Natural killer cell (primary cell): ENCODE results near the gene MUSK. TPM values are rescaled to one million over a fixed set of nuclear protein-coding genes. Genes with fewer than 3 reads are reported as not detected.
A peak's percentile ranks its signal among the peaks of the same experiment; 100 is the strongest.

ENCODE experiments used
- ATAC-seq, 3 donors: fragments of 150-1000 bp in 2 of 3; fragments of 200-7000 bp in 1 of 3; cut with Tn5 transposase; 1 replicate in 1 of 3; 2 replicates in 2 of 3; pipeline ENCODE4 v1.10.0; 2021; ENCODE audit warnings: mild to moderate bottlenecking in 2 of 3, moderate library complexity in 2 of 3
- DNase-seq, 2 donors: peaks; one replicate each; pipeline versions ENCODE4 v3.0.0 to v3.0.0-alpha.2; 2013 to 2021; ENCODE audit warnings: mixed read lengths in 1 of 2
- H3K27ac ChIP-seq: one replicate; pipeline ENCODE4 v1.5.1; 2013; ENCODE audit warnings: mild to moderate bottlenecking, low read length
- H3K27me3 ChIP-seq: one replicate; pipeline ENCODE4 v1.6.1; 2013; ENCODE audit warnings: low read length; ENCODE audit not compliant: control insufficient read depth, insufficient read depth
- H3K36me3 ChIP-seq: one replicate; pipeline ENCODE4 v1.6.1; 2013; ENCODE audit warnings: low read length; ENCODE audit not compliant: control insufficient read depth, insufficient read depth
- H3K4me1 ChIP-seq: one replicate; pipeline ENCODE4 v1.6.1; 2013; ENCODE audit warnings: low read length; ENCODE audit not compliant: control insufficient read depth, insufficient read depth
- H3K4me3 ChIP-seq: one replicate; pipeline ENCODE4 v1.5.1; 2013; ENCODE audit warnings: low read length
- H3K9me3 ChIP-seq: one replicate; pipeline ENCODE4 v1.6.1; 2013; ENCODE audit warnings: low read length; ENCODE audit not compliant: control insufficient read depth, insufficient read depth
- H3K27ac Mint-ChIP-seq, 2 donors: one replicate each; pipeline ENCODE4 v1.8.0; 2022; ENCODE audit warnings: mild to moderate bottlenecking in 2 of 2, mixed read lengths in 2 of 2, moderate library complexity in 1 of 2
- H3K27me3 Mint-ChIP-seq, 2 donors: one replicate each; pipeline ENCODE4 v1.8.0; 2022; ENCODE audit warnings: low read depth in 2 of 2, mixed read lengths in 2 of 2
- H3K36me3 Mint-ChIP-seq: one replicate; pipeline ENCODE4 v1.8.0; 2022; ENCODE audit warnings: mixed read lengths
- H3K4me1 Mint-ChIP-seq, 2 donors: one replicate each; pipeline ENCODE4 v1.8.0; 2022; ENCODE audit warnings: mixed read lengths in 2 of 2
- H3K4me3 Mint-ChIP-seq: one replicate; pipeline ENCODE4 v1.8.0; 2022; ENCODE audit warnings: mild to moderate bottlenecking, moderate library complexity, mixed read lengths
- H3K9me3 Mint-ChIP-seq, 2 donors: one replicate each; pipeline ENCODE4 v1.8.0; 2022; ENCODE audit warnings: mixed read lengths in 2 of 2
- WGBS: methylation state at CpG from one replicate; pipeline ENCODE4 v1.1.7; 2013; ENCODE audit warnings: missing lambda C conversion rate; ENCODE audit not compliant: insufficient coverage; 5-methylcytosine and 5-hydroxymethylcytosine counted together
- intact Hi-C: fragments of 100-400 bp; cut with micrococcal nuclease; formaldehyde crosslinking; loops from one replicate; pipeline ENCODE4 v1.14.2; 2022
- total RNA-seq, 4 donors: library from RNA; stranded (reverse); fragments of 120-200 nt in 1 of 4; gene quantifications; one replicate each; pipeline versions ENCODE4 v1.2.3 to v1.2.4, GENCODE V29; 2013 to 2022
- TF ChIP-seq, protein P1 (sequence below): fragments of 200-600 bp; IDR thresholded peaks from one replicate; pipeline ENCODE4 v1.8.0; 2022; ENCODE audit warnings: antibody characterized with exemption

Gene MUSK
- total RNA-seq, 3 donors from 2014 or later (not counting 1 experiment from before 2014, with no cell fraction given) = not detected

DNA sequence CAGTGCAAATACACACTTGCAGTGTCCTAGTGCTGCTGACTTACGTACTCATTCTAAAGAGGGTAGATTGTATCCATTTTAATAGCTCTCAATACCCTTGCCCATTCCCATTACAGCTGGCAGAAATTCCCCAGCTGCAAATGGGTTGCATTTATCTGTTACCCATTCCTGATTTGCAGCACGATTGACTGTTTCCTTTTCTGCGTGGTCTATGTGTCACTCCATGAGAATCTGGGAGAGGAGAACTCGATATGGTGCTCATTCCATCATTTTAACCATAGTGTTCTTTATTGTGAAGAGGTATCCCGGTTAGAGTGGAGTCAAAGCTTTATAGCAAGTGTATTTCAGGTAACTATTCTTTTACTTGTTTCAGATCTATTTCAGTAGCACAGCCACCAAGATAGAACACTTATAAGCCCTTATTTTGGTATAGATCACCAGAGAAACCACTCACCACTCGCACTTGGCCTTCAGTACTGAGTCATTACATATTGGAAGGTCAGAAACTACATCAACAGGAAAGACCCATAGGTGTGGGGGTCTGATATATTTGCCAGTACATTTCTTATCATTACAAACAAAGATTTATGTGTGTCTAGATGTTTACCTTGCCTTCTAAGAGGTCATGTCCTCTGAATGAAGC, 139.5 kb downstream of the MUSK start:
- peak in 2 of 3 donors; percentile 36 to 43 for ATAC-seq
- no peak overlapping the region for H3K4me3 Mint-ChIP-seq
- no peak for DNase-seq
- H3K4me1 ChIP-seq = no peaks in the 10 kb centered on the region
- no peaks in the 10 kb centered on the region for H3K36me3 ChIP-seq
- no peaks in the 10 kb centered on the region for H3K27me3 Mint-ChIP-seq
- H3K36me3 Mint-ChIP-seq = peaks cover 7% of the 10 kb centered on the region
- no peak overlapping the region for H3K27ac Mint-ChIP-seq
- H3K4me1 Mint-ChIP-seq = peaks cover 0 to 6% of the 10 kb centered on the region in 2 donors
- H3K4me3 ChIP-seq = no peak overlapping the region
- H3K27ac ChIP-seq = no peak overlapping the region
- H3K9me3 Mint-ChIP-seq = peaks cover 3 to 8% of the 10 kb centered on the region in 2 donors
- WGBS = 91% methylated on average over 3 of the region's 6 CpGs
- intact Hi-C loops = no loop called here
- H3K9me3 ChIP-seq = no peaks in the 10 kb centered on the region
- TF ChIP-seq, protein P1, sequence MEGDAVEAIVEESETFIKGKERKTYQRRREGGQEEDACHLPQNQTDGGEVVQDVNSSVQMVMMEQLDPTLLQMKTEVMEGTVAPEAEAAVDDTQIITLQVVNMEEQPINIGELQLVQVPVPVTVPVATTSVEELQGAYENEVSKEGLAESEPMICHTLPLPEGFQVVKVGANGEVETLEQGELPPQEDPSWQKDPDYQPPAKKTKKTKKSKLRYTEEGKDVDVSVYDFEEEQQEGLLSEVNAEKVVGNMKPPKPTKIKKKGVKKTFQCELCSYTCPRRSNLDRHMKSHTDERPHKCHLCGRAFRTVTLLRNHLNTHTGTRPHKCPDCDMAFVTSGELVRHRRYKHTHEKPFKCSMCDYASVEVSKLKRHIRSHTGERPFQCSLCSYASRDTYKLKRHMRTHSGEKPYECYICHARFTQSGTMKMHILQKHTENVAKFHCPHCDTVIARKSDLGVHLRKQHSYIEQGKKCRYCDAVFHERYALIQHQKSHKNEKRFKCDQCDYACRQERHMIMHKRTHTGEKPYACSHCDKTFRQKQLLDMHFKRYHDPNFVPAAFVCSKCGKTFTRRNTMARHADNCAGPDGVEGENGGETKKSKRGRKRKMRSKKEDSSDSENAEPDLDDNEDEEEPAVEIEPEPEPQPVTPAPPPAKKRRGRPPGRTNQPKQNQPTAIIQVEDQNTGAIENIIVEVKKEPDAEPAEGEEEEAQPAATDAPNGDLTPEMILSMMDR = no peak
- H3K27me3 ChIP-seq = no peaks in the 10 kb centered on the region

DNA sequence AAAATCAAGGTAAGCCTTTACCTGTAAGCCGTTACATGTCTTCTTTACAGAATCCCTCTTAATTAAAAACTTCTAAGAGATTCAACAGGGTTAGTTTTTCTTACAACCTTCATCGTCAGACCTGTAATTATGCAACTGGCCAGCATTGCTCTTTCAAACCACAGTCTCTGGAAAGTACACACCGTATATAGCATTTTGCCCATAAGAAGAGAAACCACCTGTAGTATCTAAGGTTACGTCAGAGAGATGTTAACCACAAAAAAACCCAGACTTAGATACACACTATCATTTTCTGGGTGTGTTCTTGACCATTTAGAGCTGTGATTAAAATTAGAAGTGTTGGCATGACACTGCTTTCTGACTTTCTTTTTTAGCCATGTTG, 140.0 kb downstream of the MUSK start:
- no peaks in the 10 kb centered on the region for H3K27me3 ChIP-seq
- WGBS = 31% methylated on average over 3 of the region's 4 CpGs
- intact Hi-C loops = no loop called here
- ATAC-seq (peak; percentile 64 to 77 (median 72)), DNase-seq (peak in 1 of 2 donors; percentile 4)
- H3K4me3 ChIP-seq = no peak overlapping the region
- Mint-ChIP-seq H3K27me3 (no peaks in the 10 kb centered on the region), H3K27ac (no peak overlapping the region), H3K4me1 (peaks cover 0 to 6% of the 10 kb centered on the region in 2 donors), H3K36me3 (peaks cover 7% of the 10 kb centered on the region), H3K9me3 (peaks cover 3 to 8% of the 10 kb centered on the region in 2 donors), H3K4me3 (no peak overlapping the region)
- no peaks in the 10 kb centered on the region for H3K36me3 ChIP-seq
- no peaks in the 10 kb centered on the region for H3K9me3 ChIP-seq
- H3K4me1 ChIP-seq = no peaks in the 10 kb centered on the region
- no peak overlapping the region for H3K27ac ChIP-seq
- TF ChIP-seq, protein P1 = no peak

DNA sequence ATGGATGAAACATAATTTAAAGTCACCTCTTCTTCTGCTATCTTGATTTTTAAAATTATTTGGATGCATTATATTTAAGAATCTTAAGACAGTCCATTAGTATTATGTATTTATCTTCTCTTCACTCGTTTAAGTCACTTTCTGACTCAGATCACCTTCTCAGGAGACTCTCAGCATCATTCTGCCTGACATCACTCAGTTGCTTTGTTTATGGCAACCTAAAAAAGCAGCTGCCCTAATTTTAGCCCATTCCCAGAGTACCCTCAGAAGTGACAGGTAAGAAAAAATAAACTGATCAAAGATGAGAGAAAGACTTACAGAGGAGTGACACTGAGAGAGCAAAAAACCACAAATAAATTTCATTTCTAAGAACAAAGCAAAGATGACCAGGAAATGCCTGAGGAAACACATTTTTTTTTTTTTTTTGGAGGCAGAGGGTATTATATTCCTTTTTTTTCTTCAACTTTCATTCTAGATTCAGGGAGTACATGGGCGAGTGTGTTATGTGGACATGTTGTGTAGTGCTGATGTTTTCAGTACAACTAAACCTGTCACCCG, 140.5 kb downstream of the MUSK start:
- Histone ChIP-seq H3K4me1 (no peaks in the 10 kb centered on the region), H3K4me3 (no peak overlapping the region), H3K36me3 (no peaks in the 10 kb centered on the region), H3K27ac (no peak overlapping the region), H3K27me3 (no peaks in the 10 kb centered on the region), H3K9me3 (no peaks in the 10 kb centered on the region)
- WGBS = 77% methylated on average over 2 of the region's 3 CpGs
- DNase-seq = no peak
- Mint-ChIP-seq H3K36me3 (peaks cover 7% of the 10 kb centered on the region), H3K4me3 (no peak overlapping the region), H3K9me3 (peaks cover 3 to 11% of the 10 kb centered on the region in 2 donors), H3K27ac (no peak overlapping the region), H3K4me1 (peaks cover 0 to 6% of the 10 kb centered on the region in 2 donors), H3K27me3 (no peaks in the 10 kb centered on the region)
- TF ChIP-seq, protein P1 = no peak
- intact Hi-C loops = no loop called here
- no peak for ATAC-seq
